ENCODE results near the gene OR4D2. TPM values are rescaled to one million over a fixed set of nuclear protein-coding genes. Genes with fewer than 3 reads are reported as not detected.

Gene OR4D2
- total RNA-seq, 4 donors from 2014 or later = not detected

GRCh38 chr17:58147930-58148434 is 18.8 kb upstream of the OR4D2 start, which contains the start of gene OR4D1:
OR4D1 (plus strand) TSS chr17:58148384; CDS start chr17:58155154, 6,770 bp downstream.
- no peaks in the 10 kb centered on the region for H3K36me3 ChIP-seq
- intact Hi-C loops (cut with DNase I; ENCODE audit: low total_unique reads) = no loop called here
- no peak within 1 kb of the TSS for H3K4me3 ChIP-seq
- H3K9me3 ChIP-seq = peaks cover 0 to 7% of the 10 kb centered on the region in 2 donors
- TF ChIP-seq CTCF (IDR thresholded peaks at IDR 0.05) (no peak), POLR2A (IDR thresholded peaks at IDR 0.05) (no peak)
- no peaks in the 10 kb centered on the region for H3K27me3 ChIP-seq
- H3K4me1 ChIP-seq = no peaks in the 10 kb centered on the region
- no peak within 1 kb of the TSS for H3K27ac ChIP-seq
- no peak for DNase-seq

- TF ChIP-seq POLR2A (IDR thresholded peaks at IDR 0.05) (no peak), CTCF (IDR thresholded peaks at IDR 0.05) (no peak)
- intact Hi-C loops (cut with DNase I; ENCODE audit: low total_unique reads) = no loop called here
These were observed 18.2 kb upstream of the OR4D2 start for GRCh38 chr17:58148609-58149008.

GRCh38 chr17:58150394-58150793 is 16.4 kb upstream of the OR4D2 start:
- no peak for TF ChIP-seq CTCF (IDR thresholded peaks at IDR 0.05)
- no peak for TF ChIP-seq POLR2A (IDR thresholded peaks at IDR 0.05)
- Histone ChIP-seq H3K27me3 (no peaks in the 10 kb centered on the region), H3K9me3 (no peaks in the 10 kb centered on the region), H3K36me3 (no peaks in the 10 kb centered on the region), H3K4me3 (no peak overlapping the region), H3K27ac (no peak overlapping the region), H3K4me1 (no peaks in the 10 kb centered on the region)
- no peak for DNase-seq
- intact Hi-C loops (cut with DNase I; ENCODE audit: low total_unique reads) = no loop called here

More at GRCh38 chr17:58148609-58149008, 18.2 kb upstream of the OR4D2 start:
- no peak for DNase-seq
- Histone ChIP-seq H3K36me3 (no peaks in the 10 kb centered on the region), H3K4me3 (no peak overlapping the region), H3K27ac (no peak overlapping the region), H3K9me3 (peaks cover 0 to 7% of the 10 kb centered on the region in 2 donors), H3K4me1 (no peaks in the 10 kb centered on the region), H3K27me3 (no peaks in the 10 kb centered on the region)

- Histone ChIP-seq H3K4me1 (no peaks in the 10 kb centered on the region), H3K4me3 (no peak overlapping the region), H3K27me3 (no peaks in the 10 kb centered on the region), H3K27ac (no peak overlapping the region), H3K36me3 (no peaks in the 10 kb centered on the region), H3K9me3 (no peaks in the 10 kb centered on the region)
- TF ChIP-seq POLR2A (IDR thresholded peaks at IDR 0.05) = no peak
- no peak for TF ChIP-seq CTCF (IDR thresholded peaks at IDR 0.05)
- intact Hi-C loops (cut with DNase I; ENCODE audit: low total_unique reads) = no loop called here
- no peak for DNase-seq
These were observed 13.7 kb upstream of the OR4D2 start for GRCh38 chr17:58153046-58153445.

GRCh38 chr17:58153671-58154070 is 13.1 kb upstream of the OR4D2 start:
- intact Hi-C loops (cut with DNase I; ENCODE audit: low total_unique reads) = no loop called here

More at GRCh38 chr17:58153671-58154070, 13.1 kb upstream of the OR4D2 start:
- H3K36me3 ChIP-seq = no peaks in the 10 kb centered on the region
- no peak for DNase-seq
- H3K4me1 ChIP-seq = no peaks in the 10 kb centered on the region
- H3K4me3 ChIP-seq = no peak overlapping the region
- no peak overlapping the region for H3K27ac ChIP-seq
- H3K9me3 ChIP-seq = no peaks in the 10 kb centered on the region
- no peaks in the 10 kb centered on the region for H3K27me3 ChIP-seq
- no peak for TF ChIP-seq CTCF (IDR thresholded peaks at IDR 0.05)
- TF ChIP-seq POLR2A (IDR thresholded peaks at IDR 0.05) = no peak
